ENCODE measurements around the gene LHX4. TPM values are rescaled to one million over a fixed set of nuclear protein-coding genes. Genes with fewer than 3 reads are reported as not detected.

LHX4 gene
- total RNA-seq, result not detected

DNA sequence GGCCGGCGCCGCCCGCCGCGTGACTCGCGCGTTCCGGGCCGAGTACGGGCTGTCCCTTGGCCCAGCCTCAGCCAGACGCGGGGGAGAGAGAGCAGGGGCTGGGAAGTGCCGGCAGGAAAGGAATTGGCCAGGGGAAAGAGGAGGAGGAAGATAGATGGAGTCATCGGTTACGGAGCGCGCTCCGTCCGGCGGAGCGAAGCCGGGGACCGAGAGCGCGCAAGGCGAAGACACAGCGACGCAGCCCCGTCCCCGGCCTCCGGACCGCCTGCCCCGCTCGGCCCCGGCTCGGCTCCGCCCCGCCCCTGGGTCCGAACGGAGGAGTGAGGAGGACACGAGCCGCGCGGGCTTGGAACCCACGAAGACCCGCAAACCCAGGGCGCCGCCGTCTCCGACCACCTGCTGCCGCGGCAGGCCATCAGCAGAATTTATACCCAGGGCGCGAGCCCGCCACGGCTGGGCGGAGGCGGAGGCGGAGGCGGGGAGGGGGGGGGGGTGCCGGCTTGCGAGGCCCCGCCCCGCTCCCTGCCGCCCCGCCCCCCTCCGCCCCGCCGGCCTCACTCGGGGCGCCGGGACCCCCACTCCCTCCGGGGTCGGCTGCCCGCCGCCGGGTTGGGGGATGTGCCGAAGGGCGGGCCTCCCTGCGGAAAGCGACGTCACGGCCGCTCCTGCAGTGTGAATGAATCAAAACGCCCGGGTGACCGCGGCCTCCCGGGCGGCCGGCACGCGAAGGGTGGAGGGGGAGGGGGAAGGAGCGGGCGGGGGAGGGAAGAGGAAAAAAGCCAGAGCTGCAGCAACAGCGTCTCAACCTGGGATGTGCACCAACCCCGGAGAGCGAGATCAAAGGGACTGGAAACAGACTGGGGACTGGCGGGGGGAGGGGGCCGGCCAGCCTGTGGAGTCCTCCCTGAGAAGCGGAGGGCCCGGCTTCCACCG, at the start of gene LHX4:
LHX4 (plus strand) TSS at position 782 of the 933 bp plus-strand sequence. CDS start 266 bp downstream, outside the sequence.
- peaks cover 24% of the 10 kb centered on the region for H3K4me1 Mint-ChIP-seq (ENCODE audit: low read depth)
- ATAC-seq (peak; percentile 60), DNase-seq (peak; percentile 43)
- no peaks in the 10 kb centered on the region for H3K9me3 Mint-ChIP-seq (ENCODE audit: insufficient read depth)
- peak within 1 kb of the TSS; percentile 69 for H3K4me3 Mint-ChIP-seq
- H3K27me3 Mint-ChIP-seq (ENCODE audit: low read depth), result peaks cover 70% of the 10 kb centered on the region
- POLR2A ChIA-PET, result no interaction called here
- CTCF ChIA-PET, result no interaction called here
- H3K36me3 Mint-ChIP-seq (ENCODE audit: low read depth), result no peaks in the 10 kb centered on the region
- H3K27ac Mint-ChIP-seq, result no peak within 1 kb of the TSS

DNA sequence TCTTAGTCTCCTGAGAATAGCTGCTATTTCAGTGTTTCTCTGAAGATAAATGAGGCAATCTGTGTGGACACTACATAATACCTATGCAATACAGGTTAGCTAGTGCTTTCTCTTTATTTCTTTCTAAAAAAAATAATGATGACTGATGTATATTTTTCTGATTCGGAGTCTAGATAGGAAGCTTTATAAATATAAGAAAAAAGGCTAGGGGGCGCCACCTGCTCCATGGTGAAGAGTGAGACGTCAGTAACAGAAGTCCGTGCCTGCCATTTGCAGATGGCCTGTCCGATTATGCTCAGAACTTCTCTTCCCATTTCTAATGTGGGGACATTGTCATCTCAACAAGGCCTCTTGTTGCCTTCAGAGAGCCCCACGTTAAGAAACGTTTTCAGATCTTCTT, 49.0 kb upstream of the LHX4 start:
- H3K4me1 Mint-ChIP-seq (ENCODE audit: low read depth), result no peaks in the 10 kb centered on the region
- H3K36me3 Mint-ChIP-seq (ENCODE audit: low read depth), result no peaks in the 10 kb centered on the region
- H3K4me3 Mint-ChIP-seq, result no peak overlapping the region
- H3K27ac Mint-ChIP-seq, result no peak overlapping the region
- peak; percentile 29 for DNase-seq
- ATAC-seq, result no peak
- H3K27me3 Mint-ChIP-seq (ENCODE audit: low read depth), result no peaks in the 10 kb centered on the region
- ChIA-PET CTCF (interaction anchor here (0.7 to 6.1 kb wide), 17 partner anchors 9 to 367 kb away, joined by 3 to 67 read pairs (median 4); no protein-coding TSS in a partner anchor), POLR2A (interaction anchor here (1.5 kb wide), 1 partner anchor 298 kb away, joined by 5 read pairs; no protein-coding TSS in a partner anchor)
- no peaks in the 10 kb centered on the region for H3K9me3 Mint-ChIP-seq (ENCODE audit: insufficient read depth)

DNA sequence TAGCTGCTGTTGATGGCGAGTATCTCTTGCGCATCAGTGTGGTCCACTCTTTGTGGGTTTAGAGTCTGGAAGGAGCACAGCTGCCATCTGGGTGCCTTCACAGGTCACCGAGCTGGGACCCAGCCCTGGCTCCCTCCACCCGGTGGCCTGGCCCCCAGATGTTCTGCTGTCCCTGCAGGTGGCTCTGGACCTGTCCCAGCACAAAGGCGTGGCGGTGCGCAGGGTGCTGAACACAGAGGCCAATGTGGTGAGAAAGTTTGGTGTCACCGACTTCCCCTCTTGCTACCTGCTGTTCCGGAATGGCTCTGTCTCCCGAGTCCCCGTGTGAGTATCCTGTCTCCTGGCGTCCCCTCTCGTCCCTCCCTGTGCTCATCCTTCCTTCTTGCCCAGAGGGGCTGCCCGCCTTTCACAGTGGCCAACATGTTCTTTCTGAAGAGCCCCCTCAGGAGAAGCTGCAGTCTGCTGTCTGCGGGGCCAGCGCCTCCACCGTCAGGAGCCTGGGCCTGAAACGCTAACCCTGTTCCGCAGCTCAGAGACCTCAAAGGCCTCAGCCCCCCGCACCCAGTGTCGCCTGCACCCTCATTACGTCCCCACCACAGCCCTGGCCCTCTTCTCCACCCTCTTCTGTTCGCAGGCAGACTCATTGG, 47.9 kb upstream of the LHX4 start:
- ATAC-seq (no peak), DNase-seq (no peak)
- ChIA-PET POLR2A (no interaction called here), CTCF (interaction anchor here (1.1 to 6.1 kb wide), 5 partner anchors 17 to 315 kb away, joined by 3 to 67 read pairs (median 26); no protein-coding TSS in a partner anchor)
- H3K4me3 Mint-ChIP-seq, result no peak overlapping the region
- H3K9me3 Mint-ChIP-seq (ENCODE audit: insufficient read depth), result no peaks in the 10 kb centered on the region
- H3K4me1 Mint-ChIP-seq (ENCODE audit: low read depth), result no peaks in the 10 kb centered on the region
- no peaks in the 10 kb centered on the region for H3K27me3 Mint-ChIP-seq (ENCODE audit: low read depth)
- no peak overlapping the region for H3K27ac Mint-ChIP-seq
- no peaks in the 10 kb centered on the region for H3K36me3 Mint-ChIP-seq (ENCODE audit: low read depth)

DNA sequence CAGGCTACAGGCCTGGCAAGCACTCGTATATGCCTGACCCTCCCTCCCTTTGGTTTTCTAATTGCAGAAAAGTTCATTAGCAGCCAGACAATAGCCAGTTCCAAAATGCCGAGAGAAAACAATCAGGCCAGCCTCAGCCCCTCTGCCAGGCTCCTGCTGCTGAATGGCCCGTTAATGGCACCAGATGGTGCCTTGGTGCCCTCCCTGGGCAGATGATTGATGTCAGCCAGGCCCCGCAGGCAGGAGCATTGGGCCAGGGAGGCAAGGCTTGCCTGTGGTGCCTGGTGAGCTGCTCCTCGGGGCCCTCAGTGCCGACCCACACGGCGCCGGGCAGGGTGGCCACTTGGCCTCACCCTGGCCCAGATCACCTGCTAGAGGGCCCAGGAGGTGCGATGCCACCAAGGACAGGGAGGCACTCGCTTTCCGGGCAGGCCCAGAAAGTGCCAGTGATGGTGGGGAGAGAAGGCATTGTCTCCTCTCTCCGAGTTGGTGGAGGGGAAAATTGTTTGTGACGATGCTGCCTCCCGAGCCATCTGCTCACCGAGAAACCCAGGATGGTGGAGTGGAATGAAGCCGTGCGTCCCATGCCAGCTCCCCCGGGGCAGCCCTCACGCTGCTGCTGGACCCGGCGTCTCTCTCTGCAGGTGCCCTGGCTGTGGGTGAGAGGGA, 47.3 kb upstream of the LHX4 start:
- ChIA-PET POLR2A (no interaction called here), CTCF (interaction anchor here (6.1 kb wide), 1 partner anchor 18 kb away, joined by 67 read pairs; no protein-coding TSS in a partner anchor)
- no peak for DNase-seq
- no peaks in the 10 kb centered on the region for H3K4me1 Mint-ChIP-seq (ENCODE audit: low read depth)
- H3K27ac Mint-ChIP-seq, result no peak overlapping the region
- no peak for ATAC-seq
- no peaks in the 10 kb centered on the region for H3K27me3 Mint-ChIP-seq (ENCODE audit: low read depth)
- no peaks in the 10 kb centered on the region for H3K36me3 Mint-ChIP-seq (ENCODE audit: low read depth)
- H3K4me3 Mint-ChIP-seq, result no peak overlapping the region
- no peaks in the 10 kb centered on the region for H3K9me3 Mint-ChIP-seq (ENCODE audit: insufficient read depth)

DNA sequence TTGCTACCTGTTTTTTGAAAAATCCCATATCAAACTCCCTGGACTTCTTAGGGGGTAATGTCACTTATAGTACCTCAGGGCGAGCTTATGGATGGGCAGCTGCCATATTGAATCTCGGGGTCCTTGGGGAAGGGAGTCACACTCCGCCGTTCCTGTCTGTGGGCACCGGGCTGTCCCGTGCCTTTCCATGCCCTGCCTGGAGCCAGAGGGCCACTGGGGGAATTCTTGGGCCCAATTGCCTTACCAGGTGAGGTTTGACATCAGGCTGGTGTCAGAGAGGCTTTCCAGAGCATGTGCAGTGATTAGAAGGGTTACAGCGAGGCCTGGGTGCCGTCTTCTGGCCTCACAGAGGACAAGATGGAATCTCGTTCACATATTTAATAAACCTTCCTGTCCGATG, 46.6 kb upstream of the LHX4 start:
- POLR2A ChIA-PET, result no interaction called here
- Mint-ChIP-seq H3K36me3 (ENCODE audit: low read depth) (no peaks in the 10 kb centered on the region), H3K27me3 (ENCODE audit: low read depth) (no peaks in the 10 kb centered on the region), H3K27ac (no peak overlapping the region), H3K4me3 (no peak overlapping the region), H3K4me1 (ENCODE audit: low read depth) (no peaks in the 10 kb centered on the region), H3K9me3 (ENCODE audit: insufficient read depth) (no peaks in the 10 kb centered on the region)
- DNase-seq, result no peak
- CTCF ChIA-PET, result no interaction called here
- ATAC-seq, result no peak

- Mint-ChIP-seq H3K4me1 (ENCODE audit: low read depth) (no peaks in the 10 kb centered on the region), H3K4me3 (no peak overlapping the region), H3K27me3 (ENCODE audit: low read depth) (no peaks in the 10 kb centered on the region), H3K9me3 (ENCODE audit: insufficient read depth) (no peaks in the 10 kb centered on the region), H3K27ac (no peak overlapping the region), H3K36me3 (ENCODE audit: low read depth) (no peaks in the 10 kb centered on the region)
- DNase-seq (no peak), ATAC-seq (no peak)
- POLR2A ChIA-PET, result no interaction called here
- CTCF ChIA-PET, result no interaction called here
Observed at GRCh38 chr1:180184041-180184440, 46.0 kb upstream of the LHX4 start.

- Mint-ChIP-seq H3K4me3 (no peak overlapping the region), H3K27ac (no peak overlapping the region), H3K27me3 (ENCODE audit: low read depth) (no peaks in the 10 kb centered on the region), H3K36me3 (ENCODE audit: low read depth) (no peaks in the 10 kb centered on the region), H3K9me3 (ENCODE audit: insufficient read depth) (no peaks in the 10 kb centered on the region), H3K4me1 (ENCODE audit: low read depth) (no peaks in the 10 kb centered on the region)
- ATAC-seq, result no peak
- DNase-seq, result no peak
- POLR2A ChIA-PET, result no interaction called here
- CTCF ChIA-PET, result interaction anchor here (1.0 to 1.6 kb wide), 4 partner anchors 16 to 370 kb away, joined by 3 to 5 read pairs (median 3); no protein-coding TSS in a partner anchor
Observed at GRCh38 chr1:180185281-180185680, 44.8 kb upstream of the LHX4 start.

GRCh38 chr1:180185971-180186645, 44.0 kb upstream of the LHX4 start:
- ATAC-seq (no peak), DNase-seq (no peak)
- Mint-ChIP-seq H3K4me1 (ENCODE audit: low read depth) (peaks cover 2% of the 10 kb centered on the region), H3K4me3 (no peak overlapping the region), H3K36me3 (ENCODE audit: low read depth) (no peaks in the 10 kb centered on the region), H3K27ac (no peak overlapping the region), H3K27me3 (ENCODE audit: low read depth) (no peaks in the 10 kb centered on the region), H3K9me3 (ENCODE audit: insufficient read depth) (no peaks in the 10 kb centered on the region)
- POLR2A ChIA-PET, result no interaction called here
- CTCF ChIA-PET, result interaction anchor here (1.0 to 1.9 kb wide), 4 partner anchors 17 to 371 kb away, joined by 3 to 5 read pairs (median 4); no protein-coding TSS in a partner anchor

- DNase-seq (no peak), ATAC-seq (no peak)
- Mint-ChIP-seq H3K9me3 (ENCODE audit: insufficient read depth) (no peaks in the 10 kb centered on the region), H3K4me3 (no peak overlapping the region), H3K27ac (no peak overlapping the region), H3K4me1 (ENCODE audit: low read depth) (peaks cover 9% of the 10 kb centered on the region), H3K36me3 (ENCODE audit: low read depth) (no peaks in the 10 kb centered on the region), H3K27me3 (ENCODE audit: low read depth) (no peaks in the 10 kb centered on the region)
- CTCF ChIA-PET, result interaction anchor here (0.9 to 4.6 kb wide), 4 partner anchors 8 to 372 kb away, joined by 3 to 20 read pairs (median 5); no protein-coding TSS in a partner anchor
- POLR2A ChIA-PET, result no interaction called here
Observed at GRCh38 chr1:180186831-180187230, 43.2 kb upstream of the LHX4 start.

- H3K36me3 Mint-ChIP-seq (ENCODE audit: low read depth), result no peaks in the 10 kb centered on the region
- H3K4me1 Mint-ChIP-seq (ENCODE audit: low read depth), result peaks cover 16% of the 10 kb centered on the region
- POLR2A ChIA-PET, result interaction anchor here (0.5 kb wide), 1 partner anchor 269 kb away, joined by 4 read pairs; no protein-coding TSS in a partner anchor
- DNase-seq (no peak), ATAC-seq (no peak)
- CTCF ChIA-PET, result interaction anchor here (0.7 to 4.6 kb wide), 9 partner anchors 8 to 373 kb away, joined by 3 to 20 read pairs (median 4); no protein-coding TSS in a partner anchor
- H3K27ac Mint-ChIP-seq, result no peak overlapping the region
- H3K4me3 Mint-ChIP-seq, result no peak overlapping the region
- no peaks in the 10 kb centered on the region for H3K27me3 Mint-ChIP-seq (ENCODE audit: low read depth)
- no peaks in the 10 kb centered on the region for H3K9me3 Mint-ChIP-seq (ENCODE audit: insufficient read depth)
Observed at GRCh38 chr1:180187626-180188025, 42.4 kb upstream of the LHX4 start.

DNA sequence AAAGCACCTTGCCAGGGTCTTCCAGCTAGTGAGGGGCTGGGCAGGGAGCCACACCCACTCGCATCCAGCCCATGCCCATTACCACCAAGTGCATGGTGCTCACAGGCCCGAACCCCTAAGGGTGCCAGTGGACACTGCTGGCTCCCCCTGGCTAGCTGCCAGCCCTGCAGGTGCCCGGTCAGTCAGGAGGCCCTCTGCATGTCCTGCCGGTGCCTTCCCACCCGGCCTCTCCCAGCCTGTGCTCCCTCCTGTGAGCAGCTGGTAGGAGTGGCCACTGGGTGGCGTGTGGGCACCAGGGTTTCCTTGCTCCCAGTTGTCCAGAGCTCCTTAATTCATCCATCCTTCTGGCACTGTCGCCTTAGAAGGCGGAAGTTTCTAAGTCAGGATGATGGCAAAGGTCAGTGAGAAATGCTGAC, 42.0 kb upstream of the LHX4 start:
- Mint-ChIP-seq H3K27ac (no peak overlapping the region), H3K4me3 (no peak overlapping the region), H3K36me3 (ENCODE audit: low read depth) (no peaks in the 10 kb centered on the region), H3K4me1 (ENCODE audit: low read depth) (peaks cover 20% of the 10 kb centered on the region), H3K27me3 (ENCODE audit: low read depth) (no peaks in the 10 kb centered on the region), H3K9me3 (ENCODE audit: insufficient read depth) (no peaks in the 10 kb centered on the region)
- ChIA-PET POLR2A (interaction anchor here (0.5 kb wide), 1 partner anchor 268 kb away, joined by 4 read pairs; no protein-coding TSS in a partner anchor), CTCF (interaction anchor here (0.7 to 4.6 kb wide), 10 partner anchors 9 to 373 kb away, joined by 3 to 20 read pairs (median 4); no protein-coding TSS in a partner anchor)
- no peak for ATAC-seq
- DNase-seq, result no peak
